ENCODE measurements around the gene PHKB.

Gene PHKB

GRCh38 chr16:47634727-47635126 is 173.6 kb downstream of the PHKB start:
- TF ChIP-seq TAF1 (IDR thresholded peaks at IDR 0.05; ENCODE audit: low read depth): no peak
- no peak for TF ChIP-seq CREB1 (IDR thresholded peaks at IDR 0.05; ENCODE audit: low read depth)
- TF ChIP-seq EGR1 (IDR thresholded peaks at IDR 0.05): no peak
- TF ChIP-seq, protein P1, sequence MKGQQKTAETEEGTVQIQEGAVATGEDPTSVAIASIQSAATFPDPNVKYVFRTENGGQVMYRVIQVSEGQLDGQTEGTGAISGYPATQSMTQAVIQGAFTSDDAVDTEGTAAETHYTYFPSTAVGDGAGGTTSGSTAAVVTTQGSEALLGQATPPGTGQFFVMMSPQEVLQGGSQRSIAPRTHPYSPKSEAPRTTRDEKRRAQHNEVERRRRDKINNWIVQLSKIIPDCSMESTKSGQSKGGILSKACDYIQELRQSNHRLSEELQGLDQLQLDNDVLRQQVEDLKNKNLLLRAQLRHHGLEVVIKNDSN (IDR thresholded peaks at IDR 0.05): no peak
- TF ChIP-seq NFIC (IDR thresholded peaks at IDR 0.05): no peak
- no peak for TF ChIP-seq ZBTB7A (IDR thresholded peaks at IDR 0.05; ENCODE audit: low read depth)
- no peak for TF ChIP-seq FOXM1 (IDR thresholded peaks at IDR 0.05; ENCODE audit: borderline replicate concordance, low read depth)
- no peak for TF ChIP-seq RAD21 (IDR thresholded peaks at IDR 0.05; ENCODE audit: low read depth)
- TF ChIP-seq TCF12 (IDR thresholded peaks at IDR 0.05; ENCODE audit: low read depth): no peak
- TF ChIP-seq REST (IDR thresholded peaks at IDR 0.05; ENCODE audit: low read depth): no peak
- TF ChIP-seq EP300 (IDR thresholded peaks at IDR 0.05; ENCODE audit: borderline replicate concordance): no peak
- no peak for TF ChIP-seq MAX (IDR thresholded peaks at IDR 0.05)
- TF ChIP-seq TEAD4 (IDR thresholded peaks at IDR 0.05): no peak

DNA sequence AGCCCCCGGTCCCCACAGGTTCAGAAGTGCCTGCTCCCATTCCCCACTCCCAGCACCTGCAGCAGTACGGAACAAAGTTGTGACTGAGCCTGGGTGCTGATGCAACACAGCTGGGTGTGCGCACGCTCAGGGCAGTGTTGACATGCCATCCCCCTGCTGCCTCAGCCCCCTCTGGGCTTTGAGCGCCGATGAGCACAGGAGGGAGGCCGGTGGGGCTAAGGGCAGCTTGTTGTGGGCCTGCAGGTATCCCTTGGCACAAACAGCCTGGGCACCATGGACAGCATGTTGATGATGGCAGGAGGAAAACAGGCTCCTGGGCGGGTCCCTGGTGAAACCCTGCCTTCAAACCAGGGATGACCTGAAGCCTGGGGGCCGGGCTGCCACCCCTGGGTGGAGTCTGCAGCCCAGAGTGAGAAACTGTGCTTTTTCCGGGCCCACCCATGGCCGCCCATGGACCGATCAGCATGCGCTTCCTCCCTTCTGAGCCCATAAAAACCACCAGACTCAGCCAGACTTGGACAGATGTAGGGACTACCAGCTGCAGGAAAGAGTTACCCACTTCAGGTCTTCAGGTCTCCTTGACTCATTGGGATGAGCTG is 175.5 kb downstream of the PHKB start:
- no peak for TF ChIP-seq YY1 (IDR thresholded peaks at IDR 0.05; ENCODE audit: low read depth)
- TF ChIP-seq TCF12 (IDR thresholded peaks at IDR 0.05; ENCODE audit: low read depth): no peak
- TF ChIP-seq NFIC (IDR thresholded peaks at IDR 0.05): no peak
- TF ChIP-seq TAF1 (IDR thresholded peaks at IDR 0.05; ENCODE audit: low read depth): no peak
- no peak for TF ChIP-seq RAD21 (IDR thresholded peaks at IDR 0.05; ENCODE audit: low read depth)
- TF ChIP-seq CREB1 (IDR thresholded peaks at IDR 0.05; ENCODE audit: low read depth): no peak
- TF ChIP-seq CEBPB (IDR thresholded peaks at IDR 0.05): no peak
- TF ChIP-seq MAX (IDR thresholded peaks at IDR 0.05): no peak
- TF ChIP-seq EP300 (IDR thresholded peaks at IDR 0.05; ENCODE audit: borderline replicate concordance): no peak
- no peak for TF ChIP-seq REST (IDR thresholded peaks at IDR 0.05; ENCODE audit: low read depth)
- TF ChIP-seq FOXM1 (IDR thresholded peaks at IDR 0.05; ENCODE audit: borderline replicate concordance, low read depth): no peak
- TF ChIP-seq ZBTB7A (IDR thresholded peaks at IDR 0.05; ENCODE audit: low read depth): no peak
- TF ChIP-seq, protein P1 (IDR thresholded peaks at IDR 0.05): no peak
- no peak for TF ChIP-seq TEAD4 (IDR thresholded peaks at IDR 0.05)
- no peak for TF ChIP-seq EGR1 (IDR thresholded peaks at IDR 0.05)

- TF ChIP-seq YY1 (IDR thresholded peaks at IDR 0.05; ENCODE audit: low read depth): no peak
Observed at GRCh38 chr16:47638175-47638574, 177.0 kb downstream of the PHKB start.

DNA sequence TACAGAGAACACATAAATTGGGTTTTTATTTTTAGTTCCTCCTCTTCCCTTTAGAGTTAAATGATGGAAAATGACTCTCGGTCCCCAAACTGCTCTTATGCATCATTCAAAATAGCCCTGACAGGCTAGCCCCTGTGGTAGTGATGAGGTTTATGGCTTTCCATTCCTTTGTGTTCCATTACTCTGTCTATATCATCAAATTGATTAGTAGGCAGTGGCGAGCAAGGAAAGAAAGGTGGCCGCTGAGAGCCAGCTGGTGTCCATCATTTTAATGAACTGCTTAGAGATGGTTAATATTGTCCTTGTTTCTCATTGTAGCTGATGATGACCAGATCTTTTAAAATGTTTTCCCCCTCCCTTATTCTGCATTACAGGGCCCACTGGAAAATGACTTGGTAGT is 179.5 kb downstream of the PHKB start:
- TF ChIP-seq NFIC (IDR thresholded peaks at IDR 0.05): no peak
- TF ChIP-seq YY1 (IDR thresholded peaks at IDR 0.05; ENCODE audit: low read depth): no peak
- TF ChIP-seq, protein P1 (IDR thresholded peaks at IDR 0.05): no peak
- TF ChIP-seq REST (IDR thresholded peaks at IDR 0.05; ENCODE audit: low read depth): no peak
- TF ChIP-seq CEBPB (IDR thresholded peaks at IDR 0.05): no peak
- TF ChIP-seq EP300 (IDR thresholded peaks at IDR 0.05; ENCODE audit: borderline replicate concordance): no peak
- TF ChIP-seq EGR1 (IDR thresholded peaks at IDR 0.05): no peak
- no peak for TF ChIP-seq CREB1 (IDR thresholded peaks at IDR 0.05; ENCODE audit: low read depth)
- TF ChIP-seq ZBTB7A (IDR thresholded peaks at IDR 0.05; ENCODE audit: low read depth): no peak
- TF ChIP-seq TEAD4 (IDR thresholded peaks at IDR 0.05): no peak
- no peak for TF ChIP-seq RAD21 (IDR thresholded peaks at IDR 0.05; ENCODE audit: low read depth)
- TF ChIP-seq TCF12 (IDR thresholded peaks at IDR 0.05; ENCODE audit: low read depth): no peak
